NCI-H345 (cell line): ENCODE measurements around the gene MET.

Experiments used
- DNase-seq: peaks from one replicate; lab custom pipeline; 2025; lab: John Stamatoyannopoulos, UW

Gene MET

DNA sequence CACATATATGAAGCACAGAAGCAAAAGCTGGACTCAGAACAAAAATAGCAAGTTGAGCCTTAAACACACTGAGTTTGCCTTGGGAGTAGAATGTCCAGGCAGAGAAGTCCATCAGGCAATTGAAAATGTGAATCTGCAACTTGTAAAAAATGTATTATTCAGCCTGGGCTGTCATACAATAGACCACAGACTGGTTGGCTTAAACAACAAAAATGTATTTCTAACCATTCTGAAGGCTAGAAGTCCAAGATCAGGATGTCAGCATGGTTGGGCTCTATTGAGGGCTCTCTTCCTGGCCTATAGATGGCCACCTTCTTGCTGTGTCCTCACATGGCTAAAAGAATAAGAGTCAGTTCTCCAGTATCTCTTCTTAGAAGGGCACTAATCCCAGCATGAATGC is 113.8 kb downstream of the MET start:
- DNase-seq: no peak

DNA sequence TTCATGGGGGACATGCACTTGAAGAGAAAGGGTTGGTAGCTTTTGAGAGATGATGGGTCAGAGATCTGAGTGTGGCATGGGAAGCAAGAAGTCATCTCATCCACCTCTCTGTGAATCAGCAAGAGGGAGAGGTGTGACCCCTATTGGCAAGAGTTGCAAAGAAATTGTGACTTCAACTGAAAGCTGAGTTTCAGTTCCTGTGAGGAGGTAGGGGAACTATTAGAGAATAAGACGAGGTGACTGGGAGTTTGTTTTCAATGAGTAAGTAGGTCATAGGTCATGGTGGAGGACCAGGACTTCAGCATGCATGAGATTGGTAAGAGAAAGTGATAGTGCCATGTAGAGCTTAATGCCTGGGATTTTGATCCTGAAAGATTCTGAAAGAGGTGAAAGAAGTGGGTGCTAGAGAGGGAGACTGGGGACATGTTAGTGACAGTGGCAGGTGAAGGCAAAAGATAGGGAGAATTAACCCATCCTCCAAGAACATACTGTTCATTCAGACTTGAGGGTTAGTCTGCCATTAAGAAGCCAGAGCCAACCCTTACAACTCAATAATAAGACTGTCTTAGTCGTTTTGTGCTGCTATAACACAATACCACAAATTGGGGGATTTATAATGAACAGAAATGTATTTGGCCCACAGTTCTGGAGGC is 114.9 kb downstream of the MET start:
- no peak for DNase-seq

GRCh38 chr7:116787881-116788280 is 115.9 kb downstream of the MET start:
- no peak for DNase-seq

GRCh38 chr7:116788572-116789197 is 116.7 kb downstream of the MET start:
- DNase-seq: no peak

DNA sequence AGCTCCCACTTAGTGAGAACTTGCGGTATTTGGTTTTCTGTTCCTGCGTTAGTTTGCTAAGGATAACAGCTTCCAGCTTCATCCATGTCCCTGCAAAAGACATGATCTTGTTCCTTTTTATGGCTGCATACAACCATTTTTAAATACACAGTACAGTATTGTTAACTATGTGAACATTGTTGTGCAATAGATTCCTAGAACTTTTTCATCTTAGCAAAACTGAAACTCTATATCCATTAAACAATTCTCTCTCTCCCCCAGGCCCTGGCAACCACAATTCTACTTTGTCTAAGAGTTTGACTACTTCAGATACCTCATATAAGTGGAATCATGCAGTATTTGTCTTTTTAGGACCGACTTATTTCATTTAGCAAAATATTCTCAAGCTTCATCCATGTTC is 118.0 kb downstream of the MET start:
- no peak for DNase-seq

- no peak for DNase-seq
These were observed 120.8 kb downstream of the MET start for GRCh38 chr7:116792813-116793212.

- DNase-seq: no peak
These were observed 121.9 kb downstream of the MET start for GRCh38 chr7:116793795-116794340.

DNA sequence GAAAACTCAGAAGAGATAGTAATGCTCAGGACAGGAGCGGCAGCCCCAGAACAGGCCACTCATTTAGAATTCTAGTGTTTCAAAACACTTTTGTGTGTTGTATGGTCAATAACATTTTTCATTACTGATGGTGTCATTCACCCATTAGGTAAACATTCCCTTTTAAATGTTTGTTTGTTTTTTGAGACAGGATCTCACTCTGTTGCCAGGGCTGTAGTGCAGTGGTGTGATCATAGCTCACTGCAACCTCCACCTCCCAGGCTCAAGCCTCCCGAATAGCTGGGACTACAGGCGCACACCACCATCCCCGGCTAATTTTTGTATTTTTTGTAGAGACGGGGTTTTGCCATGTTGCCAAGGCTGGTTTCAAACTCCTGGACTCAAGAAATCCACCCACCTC is 124.5 kb downstream of the MET start:
- no peak for DNase-seq

DNA sequence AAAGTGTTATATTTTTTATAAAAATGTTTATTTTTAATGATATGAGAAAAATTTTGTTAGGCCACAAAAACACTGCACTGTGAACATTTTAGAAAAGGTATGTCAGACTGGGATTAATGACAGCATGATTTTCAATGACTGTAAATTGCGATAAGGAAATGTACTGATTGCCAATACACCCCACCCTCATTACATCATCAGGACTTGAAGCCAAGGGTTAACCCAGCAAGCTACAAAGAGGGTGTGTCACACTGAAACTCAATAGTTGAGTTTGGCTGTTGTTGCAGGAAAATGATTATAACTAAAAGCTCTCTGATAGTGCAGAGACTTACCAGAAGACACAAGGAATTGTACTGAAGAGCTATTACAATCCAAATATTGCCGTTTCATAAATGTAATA is 125.6 kb downstream of the MET start:
- DNase-seq: no peak

- no peak for DNase-seq
These were observed 126.2 kb downstream of the MET start for GRCh38 chr7:116798232-116798631.

- DNase-seq: no peak
These were observed 127.9 kb downstream of the MET start for GRCh38 chr7:116799916-116800315.

DNA sequence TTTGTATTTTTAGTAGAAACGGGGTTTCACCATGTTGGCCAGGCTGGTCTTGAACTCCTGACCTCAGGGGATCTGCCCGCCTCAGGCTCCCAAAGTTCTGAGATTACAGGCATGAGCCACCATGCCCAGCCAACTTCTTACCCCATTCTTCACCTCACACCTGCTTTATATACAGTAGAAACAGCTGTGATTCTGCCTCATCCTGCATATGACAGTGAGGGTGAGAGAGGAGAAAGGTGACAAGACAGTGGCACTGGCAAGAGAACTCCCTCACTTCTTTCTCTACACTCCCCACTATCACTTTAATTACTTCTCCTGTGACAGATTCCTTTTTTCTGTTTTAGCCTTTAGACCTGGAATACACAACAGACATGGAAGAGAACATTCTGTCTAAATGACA is 128.6 kb downstream of the MET start:
- no peak for DNase-seq

GRCh38 chr7:116801092-116801710 is 129.2 kb downstream of the MET start:
- no peak for DNase-seq

DNA sequence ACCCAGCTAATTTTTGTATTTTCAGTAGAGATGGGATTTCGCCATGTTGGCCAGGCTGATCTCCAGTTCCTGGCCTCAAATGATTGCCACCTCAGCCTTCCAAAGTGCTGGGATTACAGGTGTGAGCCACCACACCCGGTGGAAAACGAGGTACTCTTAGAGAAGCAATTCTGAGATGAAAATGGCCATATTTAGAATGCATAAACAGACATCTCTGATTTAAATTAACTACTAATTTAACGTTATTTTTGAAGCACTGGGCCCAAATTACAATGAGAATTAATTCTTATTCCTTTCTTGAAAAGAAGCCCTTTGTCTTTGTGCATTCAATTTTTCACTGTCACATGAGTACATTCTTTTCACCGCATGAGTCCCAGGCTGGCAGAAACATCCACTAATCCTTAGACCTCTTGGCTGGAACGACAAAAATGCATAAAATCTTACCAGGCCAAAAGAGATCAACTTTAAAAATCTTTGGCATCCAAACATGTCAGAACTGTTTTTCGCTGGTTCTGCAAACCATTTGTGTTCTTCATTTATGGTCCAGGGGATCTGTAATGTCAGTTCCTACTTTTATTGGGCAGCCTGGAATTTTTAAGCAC is 130.2 kb downstream of the MET start:
- DNase-seq: no peak

- peak; percentile 49 for DNase-seq
These were observed 130.8 kb downstream of the MET start for GRCh38 chr7:116802746-116803152.

- no peak for DNase-seq
These were observed 132.5 kb downstream of the MET start for GRCh38 chr7:116804471-116804870.

GRCh38 chr7:116805100-116805544 is 133.1 kb downstream of the MET start:
- no peak for DNase-seq

- DNase-seq: no peak
These were observed 134.3 kb downstream of the MET start for GRCh38 chr7:116806046-116806944.

DNA sequence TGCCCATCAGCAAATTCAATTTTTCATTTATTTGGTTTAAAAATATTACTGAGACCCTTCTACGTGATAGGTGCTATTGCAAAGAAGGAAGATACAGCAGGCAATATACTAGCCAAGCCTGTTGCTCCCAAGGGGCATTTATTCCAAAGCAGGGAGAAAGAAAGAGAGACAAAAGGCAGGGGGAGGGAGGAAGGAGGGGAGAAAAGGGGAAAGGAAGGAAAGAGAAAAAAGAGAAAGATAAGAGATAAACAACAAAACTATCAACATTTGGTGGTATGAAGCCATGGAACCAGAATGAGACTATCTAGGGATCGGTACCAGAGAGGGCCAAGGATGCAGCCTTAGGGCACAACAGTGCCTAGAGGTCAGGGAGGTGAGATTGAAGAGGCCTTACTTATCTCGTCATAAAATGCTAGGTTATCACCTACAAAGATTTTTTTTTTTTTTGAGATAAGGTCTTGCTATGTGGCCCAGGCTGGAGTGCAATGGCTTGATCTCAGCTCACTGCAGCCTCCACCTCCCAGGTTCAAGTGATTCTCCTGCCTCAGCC is 135.1 kb downstream of the MET start:
- DNase-seq: no peak

DNA sequence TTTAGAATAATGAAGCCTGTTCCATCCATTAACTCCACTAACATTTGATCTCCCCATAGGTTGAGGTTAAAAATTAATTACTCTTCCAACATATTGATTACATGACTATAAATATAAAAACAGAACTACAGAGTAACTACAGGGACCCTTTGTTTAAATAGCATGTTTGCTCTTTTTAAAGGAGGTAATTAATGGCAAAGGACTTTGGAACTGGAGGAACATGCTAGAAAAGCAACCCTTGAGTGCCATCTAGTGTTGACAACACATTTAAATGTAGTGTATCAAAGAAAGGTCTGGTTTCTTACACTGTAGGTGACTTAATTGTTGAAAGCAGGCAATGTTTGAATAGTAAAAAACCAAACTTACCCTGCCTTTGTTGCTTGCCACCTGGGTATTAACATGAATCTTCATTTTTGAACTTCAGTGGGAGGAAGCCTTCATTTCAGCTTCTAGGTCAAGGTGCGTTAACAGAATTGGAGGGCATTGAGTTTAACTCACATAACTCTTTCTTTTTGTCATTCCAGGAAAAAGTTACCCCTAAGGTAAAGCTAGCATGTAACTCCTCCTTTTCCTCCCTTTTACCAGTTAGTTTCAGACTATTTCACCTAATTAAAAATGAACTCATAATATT is 137.8 kb downstream of the MET start:
- DNase-seq: peak; percentile 74
